A549 (cell line): ENCODE data around the gene CCND2. TPM values are rescaled to one million over a fixed set of nuclear protein-coding genes. Genes with fewer than 3 reads are reported as not detected.

Experiments used
- ATAC-seq, 2 experiments: fragments of 200-7000 bp in 1 of 2; fragments of >200 bp in 1 of 2; cut with Nextera tagmentation in 1 of 2; cut with Tn5 transposase in 1 of 2; 3 replicates each; pipeline versions ENCODE4 v1.8.0 to v1.9.1; 2018 to 2020; ENCODE audit warnings: mild to moderate bottlenecking in 1 of 2, moderate library complexity in 1 of 2
- CTCF ChIA-PET: fragments of 300-600 bp; sonication (Branson Sonifier 250); formaldehyde crosslinking; extraction: SDS; loops from one replicate; lab custom pipeline; 2021; ENCODE audit warnings: antibody characterized with exemption, inconsistent platforms; lab: Yijun Ruan, JAX
- POLR2A ChIA-PET: fragments of 350-600 bp; formaldehyde crosslinking; extraction: SDS; loops from one replicate; lab custom pipeline; 2021; ENCODE audit warnings: antibody characterized with exemption, inconsistent platforms; lab: Yijun Ruan, JAX
- DNase-seq, 2 experiments: peaks; one replicate each; pipeline versions ENCODE4 v3.0.0 to v3.0.0-alpha.2; 2011 to 2016; ENCODE audit warnings: low read depth in 1 of 2, low spot score in 1 of 2
- FAIRE-seq: peaks from 2 replicates; lab custom pipeline; 2011; peaks lifted over from hg19 to GRCh38; lab: Jason Lieb, UNC
- H3K27ac ChIP-seq, 2 experiments: fragments of >200 bp; sonication (Bioruptor Twin); formaldehyde crosslinking; 3 replicates each; pipeline ENCODE4 v1.5.1; 2016 to 2017
- H3K4me1 ChIP-seq: fragments of >200 bp; sonication (Bioruptor Twin); formaldehyde crosslinking; 3 replicates; pipeline ENCODE4 v1.6.1; 2016
- H3K4me2 ChIP-seq: fragments of >200 bp; sonication (Bioruptor Twin); formaldehyde crosslinking; 3 replicates; pipeline ENCODE4 v1.6.1; 2016
- H3K4me3 ChIP-seq: fragments of >200 bp; sonication (Bioruptor Twin); formaldehyde crosslinking; 3 replicates; pipeline ENCODE4 v1.5.1; 2016
- H3K9me3 ChIP-seq: fragments of >200 bp; sonication (Bioruptor Twin); formaldehyde crosslinking; 3 replicates; pipeline ENCODE4 v1.6.1; 2016
- CBX8 ChIP-seq: fragments of 200-600 bp; sonication (generic); IDR thresholded peaks from 2 replicates; pipeline ENCODE4 v1.6.1; 2016
- CHD2 ChIP-seq: fragments of 150-350 bp; IDR thresholded peaks from 2 replicates; pipeline ENCODE4 v1.6.1; 2014; ENCODE audit warnings: low read length; ENCODE audit not compliant: partially characterized antibody
- EHF ChIP-seq: fragments of 250-450 bp; sonication (Bioruptor Pico); IDR thresholded peaks from 2 replicates; pipeline ENCODE4 v1.5.0; 2020; ENCODE audit warnings: mild to moderate bottlenecking
- EP300 ChIP-seq, 2 experiments: fragments of >200 bp; sonication (Bioruptor Twin); formaldehyde crosslinking; IDR thresholded peaks; 2 replicates in 1 of 2; 3 replicates in 1 of 2; pipeline ENCODE4 v1.6.1; 2016 to 2017
- FOSB ChIP-seq: fragments of 250-450 bp; sonication (Bioruptor Pico); IDR thresholded peaks from 2 replicates; pipeline ENCODE4 v1.5.0; 2020; ENCODE audit warnings: mild to moderate bottlenecking, moderate library complexity
- HEYL ChIP-seq: fragments of 250-450 bp; sonication (Bioruptor Pico); IDR thresholded peaks from 2 replicates; pipeline ENCODE4 v1.8.0; 2021; ENCODE audit warnings: mild to moderate bottlenecking, moderate library complexity
- KDM1A ChIP-seq: fragments of 200-600 bp; sonication (generic); IDR thresholded peaks from 2 replicates; pipeline ENCODE4 v1.6.1; 2016; ENCODE audit warnings: low read depth, mild to moderate bottlenecking
- KDM5A ChIP-seq: fragments of 200-600 bp; sonication (generic); IDR thresholded peaks from 2 replicates; pipeline ENCODE4 v1.6.1; 2016; ENCODE audit warnings: antibody characterized with exemption, mild to moderate bottlenecking
- NPAS2 ChIP-seq: fragments of 250-450 bp; sonication (Bioruptor Pico); IDR thresholded peaks from 2 replicates; pipeline ENCODE4 v1.8.0; 2022; ENCODE audit warnings: mild to moderate bottlenecking, moderate library complexity, borderline replicate concordance
- POLR2A ChIP-seq: IDR thresholded peaks from 2 replicates; pipeline ENCODE4 v1.6.1; 2012; ENCODE audit warnings: mild to moderate bottlenecking, low read length
- RARB ChIP-seq: fragments of 250-450 bp; sonication (Bioruptor Pico); IDR thresholded peaks from 2 replicates; pipeline ENCODE4 v1.8.0; 2021; ENCODE audit warnings: mild to moderate bottlenecking, moderate library complexity
- RCOR1 ChIP-seq: fragments of 150-350 bp; IDR thresholded peaks from 2 replicates; pipeline ENCODE4 v1.6.1; 2014; ENCODE audit warnings: antibody characterized with exemption, low read length, low read depth
- RFX5 ChIP-seq: fragments of 450-650 bp; IDR thresholded peaks from 2 replicates; pipeline ENCODE4 v1.7.1; 2014; ENCODE audit warnings: antibody characterized with exemption, mild to moderate bottlenecking, moderate library complexity
- SREBF2 ChIP-seq: fragments of 450-650 bp; IDR thresholded peaks from 2 replicates; pipeline ENCODE4 v1.6.1; 2014; ENCODE audit warnings: mild to moderate bottlenecking, moderate library complexity
- ZNF302 ChIP-seq: fragments of 250-450 bp; sonication (Bioruptor Pico); IDR thresholded peaks from 2 replicates; pipeline ENCODE4 v1.9.0; 2021; ENCODE audit warnings: inconsistent platforms, mild to moderate bottlenecking, moderate library complexity
- WGBS: methylation state at CpG from one replicate; pipeline ENCODE4 v1.1.6; 2017; ENCODE audit errors: missing lambda C conversion rate; 5-methylcytosine and 5-hydroxymethylcytosine counted together
- polyA plus RNA-seq, 4 experiments: library from polyadenylated mRNA; depleted of rRNA in 3 of 4; stranded (reverse); fragments of >200 nt; fragmentation: RNase III in 1 of 4; extraction: RNeasy Plus Mini Kit Qiagen cat#74134 plus additional on column Dnase treatment in 1 of 4; gene quantifications; 2 replicates in 3 of 4; 3 replicates in 1 of 4; pipeline ENCODE4 v1.2.3, GENCODE V29; 2011 to 2017
- TF ChIP-seq, protein P1 (sequence below): fragments of >200 bp; sonication (Bioruptor Twin); formaldehyde crosslinking; IDR thresholded peaks from 3 replicates; pipeline ENCODE4 v1.5.1; 2016
- TF ChIP-seq, protein P2 (sequence below): IDR thresholded peaks from 2 replicates; pipeline ENCODE4 v1.6.1; 2012
- TF ChIP-seq, protein P3 (sequence below): IDR thresholded peaks from 2 replicates; pipeline ENCODE4 v1.6.1; 2012
- TF ChIP-seq, protein P4 (sequence below): fragments of 200-600 bp; sonication (generic); IDR thresholded peaks from 2 replicates; pipeline ENCODE4 v1.6.1; 2016; ENCODE audit warnings: antibody characterized with exemption, mild to moderate bottlenecking, moderate library complexity
- TF ChIP-seq, protein P5 (sequence below): fragments of >200 bp; sonication (Bioruptor Twin); formaldehyde crosslinking; IDR thresholded peaks from 2 replicates; pipeline ENCODE4 v1.6.1; 2016

The CCND2 gene
- polyA plus RNA-seq, 2 of the 4 experiments (the other 2 are of a cell fraction): 0.18 TPM; not detected in 1

DNA sequence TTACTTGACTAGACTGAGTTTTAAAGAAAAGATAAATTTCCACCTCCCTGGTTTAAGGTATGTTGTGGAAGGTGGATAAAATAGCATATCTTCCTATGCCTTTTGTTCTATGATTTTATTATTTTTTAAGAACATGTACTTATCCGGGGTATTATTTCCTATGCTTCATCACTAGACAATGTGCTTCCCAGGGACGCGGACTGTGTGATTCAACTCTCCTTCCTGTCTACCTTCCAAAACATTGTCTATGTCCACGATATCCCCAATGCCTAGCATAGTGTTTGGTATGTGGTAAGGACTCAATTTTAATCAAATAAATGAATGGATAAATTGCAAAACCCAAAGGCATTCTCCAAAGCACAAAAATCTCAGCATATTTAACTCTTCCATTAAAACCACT is 8.3 kb upstream of the CCND2 start:
- 58% methylated on average over 4 of the region's 4 CpGs for WGBS
- FAIRE-seq: no peak
- no peak overlapping the region for H3K4me3 ChIP-seq
- TF ChIP-seq, protein P1, sequence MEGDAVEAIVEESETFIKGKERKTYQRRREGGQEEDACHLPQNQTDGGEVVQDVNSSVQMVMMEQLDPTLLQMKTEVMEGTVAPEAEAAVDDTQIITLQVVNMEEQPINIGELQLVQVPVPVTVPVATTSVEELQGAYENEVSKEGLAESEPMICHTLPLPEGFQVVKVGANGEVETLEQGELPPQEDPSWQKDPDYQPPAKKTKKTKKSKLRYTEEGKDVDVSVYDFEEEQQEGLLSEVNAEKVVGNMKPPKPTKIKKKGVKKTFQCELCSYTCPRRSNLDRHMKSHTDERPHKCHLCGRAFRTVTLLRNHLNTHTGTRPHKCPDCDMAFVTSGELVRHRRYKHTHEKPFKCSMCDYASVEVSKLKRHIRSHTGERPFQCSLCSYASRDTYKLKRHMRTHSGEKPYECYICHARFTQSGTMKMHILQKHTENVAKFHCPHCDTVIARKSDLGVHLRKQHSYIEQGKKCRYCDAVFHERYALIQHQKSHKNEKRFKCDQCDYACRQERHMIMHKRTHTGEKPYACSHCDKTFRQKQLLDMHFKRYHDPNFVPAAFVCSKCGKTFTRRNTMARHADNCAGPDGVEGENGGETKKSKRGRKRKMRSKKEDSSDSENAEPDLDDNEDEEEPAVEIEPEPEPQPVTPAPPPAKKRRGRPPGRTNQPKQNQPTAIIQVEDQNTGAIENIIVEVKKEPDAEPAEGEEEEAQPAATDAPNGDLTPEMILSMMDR: no peak
- no peak for TF ChIP-seq HEYL (CRISPR knock-in tag)
- TF ChIP-seq ZNF302 (CRISPR knock-in tag): no peak
- no peak for TF ChIP-seq RCOR1
- TF ChIP-seq, protein P2, sequence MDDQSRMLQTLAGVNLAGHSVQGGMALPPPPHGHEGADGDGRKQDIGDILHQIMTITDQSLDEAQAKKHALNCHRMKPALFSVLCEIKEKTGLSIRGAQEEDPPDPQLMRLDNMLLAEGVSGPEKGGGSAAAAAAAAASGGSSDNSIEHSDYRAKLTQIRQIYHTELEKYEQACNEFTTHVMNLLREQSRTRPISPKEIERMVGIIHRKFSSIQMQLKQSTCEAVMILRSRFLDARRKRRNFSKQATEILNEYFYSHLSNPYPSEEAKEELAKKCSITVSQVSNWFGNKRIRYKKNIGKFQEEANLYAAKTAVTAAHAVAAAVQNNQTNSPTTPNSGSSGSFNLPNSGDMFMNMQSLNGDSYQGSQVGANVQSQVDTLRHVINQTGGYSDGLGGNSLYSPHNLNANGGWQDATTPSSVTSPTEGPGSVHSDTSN: no peak
- no peak for TF ChIP-seq RFX5
- TF ChIP-seq KDM5A: no peak
- no peak for TF ChIP-seq POLR2A
- no peak for TF ChIP-seq RARB
- TF ChIP-seq CHD2: no peak
- no peak for TF ChIP-seq EHF (CRISPR knock-in tag)
- no peak for TF ChIP-seq KDM1A
- TF ChIP-seq FOSB (CRISPR knock-in tag): no peak
- no peak for TF ChIP-seq SREBF2
- TF ChIP-seq, protein P3, sequence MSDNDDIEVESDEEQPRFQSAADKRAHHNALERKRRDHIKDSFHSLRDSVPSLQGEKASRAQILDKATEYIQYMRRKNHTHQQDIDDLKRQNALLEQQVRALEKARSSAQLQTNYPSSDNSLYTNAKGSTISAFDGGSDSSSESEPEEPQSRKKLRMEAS: no peak
- TF ChIP-seq NPAS2: no peak
- TF ChIP-seq, all 56 proteins: peak for 0
- H3K4me2 ChIP-seq: no peak overlapping the region
- DNase-seq: no peak
- H3K9me3 ChIP-seq: no peaks in the 10 kb centered on the region
- CTCF ChIA-PET: interaction anchor here (1.4 to 3.9 kb wide), 2 partner anchors 12 to 269 kb away, joined by 3 to 17 read pairs; no protein-coding TSS in a partner anchor
- no peak overlapping the region for H3K27ac ChIP-seq
- ATAC-seq: no peak
- peaks cover 16% of the 10 kb centered on the region; the same call in 2 of the 3 replicates for H3K4me1 ChIP-seq
- POLR2A ChIA-PET: no interaction called here

DNA sequence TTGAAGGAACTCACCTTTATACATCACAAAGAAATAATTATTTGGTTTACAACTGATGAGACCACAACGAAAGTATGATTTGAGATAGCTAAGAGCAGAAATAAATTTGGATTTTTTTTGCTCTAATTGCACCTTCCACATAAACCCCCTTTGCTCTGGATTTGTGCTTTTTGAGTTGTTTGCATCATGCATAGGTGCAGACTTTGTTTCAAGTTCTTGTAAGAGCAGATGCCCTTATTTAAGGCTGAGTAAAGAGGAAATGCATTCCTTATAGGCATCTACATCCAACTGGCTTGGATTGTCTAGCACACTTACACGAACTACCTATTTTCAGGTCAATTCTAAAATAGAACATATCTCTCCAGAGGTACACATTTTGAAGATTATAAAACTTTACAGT is 6.6 kb upstream of the CCND2 start:
- no peak for DNase-seq
- Histone ChIP-seq H3K4me2 (no peak overlapping the region), H3K4me3 (no peak overlapping the region)
- ATAC-seq: no peak
- WGBS: 0% methylated on average over 2 of the region's 2 CpGs
- no peak for TF ChIP-seq EP300 (IDR thresholded peaks at IDR 0.05)
- TF ChIP-seq NPAS2: no peak
- TF ChIP-seq, protein P4, sequence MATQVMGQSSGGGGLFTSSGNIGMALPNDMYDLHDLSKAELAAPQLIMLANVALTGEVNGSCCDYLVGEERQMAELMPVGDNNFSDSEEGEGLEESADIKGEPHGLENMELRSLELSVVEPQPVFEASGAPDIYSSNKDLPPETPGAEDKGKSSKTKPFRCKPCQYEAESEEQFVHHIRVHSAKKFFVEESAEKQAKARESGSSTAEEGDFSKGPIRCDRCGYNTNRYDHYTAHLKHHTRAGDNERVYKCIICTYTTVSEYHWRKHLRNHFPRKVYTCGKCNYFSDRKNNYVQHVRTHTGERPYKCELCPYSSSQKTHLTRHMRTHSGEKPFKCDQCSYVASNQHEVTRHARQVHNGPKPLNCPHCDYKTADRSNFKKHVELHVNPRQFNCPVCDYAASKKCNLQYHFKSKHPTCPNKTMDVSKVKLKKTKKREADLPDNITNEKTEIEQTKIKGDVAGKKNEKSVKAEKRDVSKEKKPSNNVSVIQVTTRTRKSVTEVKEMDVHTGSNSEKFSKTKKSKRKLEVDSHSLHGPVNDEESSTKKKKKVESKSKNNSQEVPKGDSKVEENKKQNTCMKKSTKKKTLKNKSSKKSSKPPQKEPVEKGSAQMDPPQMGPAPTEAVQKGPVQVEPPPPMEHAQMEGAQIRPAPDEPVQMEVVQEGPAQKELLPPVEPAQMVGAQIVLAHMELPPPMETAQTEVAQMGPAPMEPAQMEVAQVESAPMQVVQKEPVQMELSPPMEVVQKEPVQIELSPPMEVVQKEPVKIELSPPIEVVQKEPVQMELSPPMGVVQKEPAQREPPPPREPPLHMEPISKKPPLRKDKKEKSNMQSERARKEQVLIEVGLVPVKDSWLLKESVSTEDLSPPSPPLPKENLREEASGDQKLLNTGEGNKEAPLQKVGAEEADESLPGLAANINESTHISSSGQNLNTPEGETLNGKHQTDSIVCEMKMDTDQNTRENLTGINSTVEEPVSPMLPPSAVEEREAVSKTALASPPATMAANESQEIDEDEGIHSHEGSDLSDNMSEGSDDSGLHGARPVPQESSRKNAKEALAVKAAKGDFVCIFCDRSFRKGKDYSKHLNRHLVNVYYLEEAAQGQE: no peak
- TF ChIP-seq CBX8: peak; percentile 61; the same call in 1 of the 2 replicates
- TF ChIP-seq, protein P5, sequence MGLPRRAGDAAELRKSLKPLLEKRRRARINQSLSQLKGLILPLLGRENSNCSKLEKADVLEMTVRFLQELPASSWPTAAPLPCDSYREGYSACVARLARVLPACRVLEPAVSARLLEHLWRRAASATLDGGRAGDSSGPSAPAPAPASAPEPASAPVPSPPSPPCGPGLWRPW: no peak
- no peak for TF ChIP-seq RFX5
- TF ChIP-seq, all 56 proteins: peak for 1
- no peak overlapping the region for H3K27ac ChIP-seq
- FAIRE-seq: no peak
- H3K4me1 ChIP-seq: peaks cover 32% of the 10 kb centered on the region
- CTCF ChIA-PET: interaction anchor here (1.4 to 2.2 kb wide), 2 partner anchors 10 to 271 kb away, joined by 5 to 12 read pairs; no protein-coding TSS in a partner anchor
- H3K9me3 ChIP-seq: no peaks in the 10 kb centered on the region
- POLR2A ChIA-PET: no interaction called here
